DND-41 (cell line): ENCODE results near the gene MCTP2.

Source experiments
- ATAC-seq: fragments of 200-7000 bp; cut with Tn5 transposase; 3 replicates; pipeline ENCODE4 v1.9.1; 2021; ENCODE audit warnings: low read depth; ENCODE audit not compliant: insufficient read depth
- DNase-seq: peaks from one replicate; pipeline ENCODE4 v3.0.0-alpha.2; 2020
- H2AFZ ChIP-seq: 2 replicates; pipeline ENCODE4 v1.6.0; 2012; ENCODE audit warnings: low read depth, low read length
- H3K27ac ChIP-seq: 2 replicates; pipeline ENCODE4 v1.5.1; 2012; ENCODE audit warnings: low read length, inconsistent platforms
- H3K27me3 ChIP-seq: fragments of 200-600 bp; sonication (generic); 2 replicates; pipeline ENCODE4 v1.6.0; 2012; ENCODE audit warnings: low read length, mild to moderate bottlenecking, inconsistent platforms; ENCODE audit not compliant: insufficient read depth, poor library complexity
- H3K36me3 ChIP-seq: 2 replicates; pipeline ENCODE4 v1.5.1; 2012; ENCODE audit warnings: low read length, inconsistent platforms; ENCODE audit not compliant: insufficient read depth
- H3K4me1 ChIP-seq: 2 replicates; pipeline ENCODE4 v1.5.1; 2012; ENCODE audit warnings: mild to moderate bottlenecking, low read length; ENCODE audit not compliant: insufficient read depth
- H3K4me2 ChIP-seq: 2 replicates; pipeline ENCODE4 v1.6.0; 2012; ENCODE audit warnings: mild to moderate bottlenecking, moderate library complexity, low read length, inconsistent platforms; ENCODE audit not compliant: insufficient read depth
- H3K4me3 ChIP-seq, 2 experiments: fragments of 200-600 bp in 1 of 2; shearing (Covaris generic) in 1 of 2; 2 replicates each; pipeline ENCODE4 v1.5.1; 2012 to 2016; ENCODE audit warnings: inconsistent platforms in 2 of 2, low read length in 2 of 2, mild to moderate bottlenecking in 2 of 2, low read depth in 1 of 2, moderate library complexity in 1 of 2
- H3K79me2 ChIP-seq: 2 replicates; pipeline ENCODE4 v1.6.0; 2012; ENCODE audit warnings: low read length, inconsistent platforms; ENCODE audit not compliant: insufficient read depth
- H3K9ac ChIP-seq: 2 replicates; pipeline ENCODE4 v1.6.0; 2012; ENCODE audit warnings: low read depth, mild to moderate bottlenecking, inconsistent platforms, low read length, moderate library complexity
- H3K9me3 ChIP-seq: 2 replicates; pipeline ENCODE4 v1.5.1; 2012; ENCODE audit warnings: low read length, moderate library complexity, mild to moderate bottlenecking, inconsistent platforms; ENCODE audit not compliant: insufficient read depth, severe bottlenecking
- H4K20me1 ChIP-seq: 2 replicates; pipeline ENCODE4 v1.6.0; 2012; ENCODE audit warnings: low read length; ENCODE audit not compliant: insufficient read depth
- EZH2 ChIP-seq: IDR thresholded peaks from 3 replicates; pipeline ENCODE4 v1.6.1; 2012; ENCODE audit warnings: borderline replicate concordance, low read depth, mild to moderate bottlenecking, moderate library complexity, low read length, inconsistent platforms; ENCODE audit not compliant: severe bottlenecking
- TF ChIP-seq, protein P1 (sequence below): IDR thresholded peaks from 2 replicates; pipeline ENCODE4 v1.5.1; 2012; ENCODE audit warnings: borderline replicate concordance, low read length, moderate library complexity, mild to moderate bottlenecking; ENCODE audit not compliant: poor library complexity, severe bottlenecking; ENCODE audit errors: extremely low read depth

MCTP2 gene

DNA sequence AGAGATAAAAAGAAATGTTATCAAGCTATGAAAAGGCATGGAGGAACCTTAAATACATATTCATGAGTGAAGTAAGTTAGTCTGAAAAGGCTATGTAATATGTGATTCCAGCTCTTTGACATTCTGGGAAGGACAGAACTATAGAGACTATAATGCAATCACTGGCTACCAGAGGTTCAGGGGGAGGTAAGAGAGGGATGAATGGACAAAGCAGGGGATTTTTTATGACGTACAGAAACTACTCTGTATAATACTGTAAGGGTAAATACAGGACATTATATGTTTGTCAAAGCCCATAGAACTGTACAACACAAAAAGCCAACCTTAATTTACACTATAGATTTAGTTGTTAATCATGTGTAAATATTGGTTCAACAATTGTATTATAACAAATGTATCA, 46.1 kb downstream of the MCTP2 start:
- peaks cover 5% of the 10 kb centered on the region; the same call in 1 of the 2 replicates for H3K4me1 ChIP-seq
- no peak for ATAC-seq

GRCh38 chr15:94279736-94280135, 48.4 kb downstream of the MCTP2 start:
- Histone ChIP-seq H3K36me3 (no peaks in the 10 kb centered on the region), H3K4me1 (0 out of 2 replicates have a peak, but pooled peaks cover 3% of the 10 kb centered on the region), H4K20me1 (no peaks in the 10 kb centered on the region), H3K4me3 (no peak overlapping the region), H3K9ac (no peak overlapping the region), H3K4me2 (no peak overlapping the region), H3K9me3 (no peaks in the 10 kb centered on the region), H3K79me2 (no peaks in the 10 kb centered on the region), H3K27ac (no peak overlapping the region), H2AFZ (no peak overlapping the region), H3K27me3 (no peaks in the 10 kb centered on the region)
- TF ChIP-seq EZH2: no peak
- TF ChIP-seq, protein P1, sequence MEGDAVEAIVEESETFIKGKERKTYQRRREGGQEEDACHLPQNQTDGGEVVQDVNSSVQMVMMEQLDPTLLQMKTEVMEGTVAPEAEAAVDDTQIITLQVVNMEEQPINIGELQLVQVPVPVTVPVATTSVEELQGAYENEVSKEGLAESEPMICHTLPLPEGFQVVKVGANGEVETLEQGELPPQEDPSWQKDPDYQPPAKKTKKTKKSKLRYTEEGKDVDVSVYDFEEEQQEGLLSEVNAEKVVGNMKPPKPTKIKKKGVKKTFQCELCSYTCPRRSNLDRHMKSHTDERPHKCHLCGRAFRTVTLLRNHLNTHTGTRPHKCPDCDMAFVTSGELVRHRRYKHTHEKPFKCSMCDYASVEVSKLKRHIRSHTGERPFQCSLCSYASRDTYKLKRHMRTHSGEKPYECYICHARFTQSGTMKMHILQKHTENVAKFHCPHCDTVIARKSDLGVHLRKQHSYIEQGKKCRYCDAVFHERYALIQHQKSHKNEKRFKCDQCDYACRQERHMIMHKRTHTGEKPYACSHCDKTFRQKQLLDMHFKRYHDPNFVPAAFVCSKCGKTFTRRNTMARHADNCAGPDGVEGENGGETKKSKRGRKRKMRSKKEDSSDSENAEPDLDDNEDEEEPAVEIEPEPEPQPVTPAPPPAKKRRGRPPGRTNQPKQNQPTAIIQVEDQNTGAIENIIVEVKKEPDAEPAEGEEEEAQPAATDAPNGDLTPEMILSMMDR: no peak
- no peak for DNase-seq
- no peak for ATAC-seq

More for the DNA sequence above, 46.1 kb downstream of the MCTP2 start:
- Histone ChIP-seq H3K27me3 (no peaks in the 10 kb centered on the region), H3K79me2 (no peaks in the 10 kb centered on the region), H3K4me2 (no peak overlapping the region), H4K20me1 (no peaks in the 10 kb centered on the region), H3K9ac (no peak overlapping the region), H3K27ac (no peak overlapping the region), H3K36me3 (0 out of 2 replicates have a peak, but pooled peaks cover 4% of the 10 kb centered on the region), H2AFZ (no peak overlapping the region), H3K9me3 (peaks cover 3% of the 10 kb centered on the region), H3K4me3 (no peak overlapping the region)
- no peak for DNase-seq
- TF ChIP-seq, protein P1: no peak
- TF ChIP-seq EZH2: no peak

- no peaks in the 10 kb centered on the region for H3K9me3 ChIP-seq
- no peak for DNase-seq
- H4K20me1 ChIP-seq: no peaks in the 10 kb centered on the region
- 0 out of 2 replicates have a peak, but pooled peaks cover 3% of the 10 kb centered on the region for H3K4me1 ChIP-seq
- no peaks in the 10 kb centered on the region for H3K36me3 ChIP-seq
- no peak overlapping the region for H3K4me3 ChIP-seq
- no peak overlapping the region for H2AFZ ChIP-seq
- H3K27me3 ChIP-seq: no peaks in the 10 kb centered on the region
- no peak overlapping the region for H3K9ac ChIP-seq
- no peaks in the 10 kb centered on the region for H3K79me2 ChIP-seq
- H3K27ac ChIP-seq: no peak overlapping the region
- TF ChIP-seq, protein P1: no peak
- TF ChIP-seq EZH2: no peak
- no peak for ATAC-seq
- H3K4me2 ChIP-seq: no peak overlapping the region
Measured at GRCh38 chr15:94280301-94280700, 48.9 kb downstream of the MCTP2 start.
